Transverse colon (tissue), 4 donors: Measurements from ENCODE around the gene SPI1. TPM values are rescaled to one million over a fixed set of nuclear protein-coding genes. Genes with fewer than 3 reads are reported as not detected.

ENCODE experiments used
- DNase-seq: peaks from one replicate; pipeline ENCODE4 v3.0.0-alpha.2; 2019
- H3K27ac ChIP-seq, 4 donors: fragments of 200-600 bp; sonication (generic); 2 replicates each; pipeline ENCODE4 v1.5.1; 2016 to 2018; ENCODE audit warnings: inconsistent platforms in 4 of 4
- H3K27me3 ChIP-seq: fragments of 200-600 bp; sonication (generic); 2 replicates; pipeline ENCODE4 v1.5.1; 2017; ENCODE audit warnings: inconsistent platforms
- H3K36me3 ChIP-seq, 4 donors: fragments of 200-600 bp; sonication (generic); 2 replicates each; pipeline ENCODE4 v1.5.1; 2017 to 2019; ENCODE audit warnings: inconsistent platforms in 4 of 4
- H3K4me1 ChIP-seq, 4 donors: fragments of 200-600 bp; sonication (generic); 2 replicates each; pipeline ENCODE4 v1.5.1; 2017 to 2020; ENCODE audit warnings: inconsistent platforms in 4 of 4
- H3K4me3 ChIP-seq, 4 donors: fragments of 200-600 bp; sonication (generic); 1 replicate in 1 of 4; 2 replicates in 3 of 4; pipeline versions ENCODE4 v1.5.1 to v1.6.1; 2017 to 2019; ENCODE audit warnings: inconsistent platforms in 4 of 4
- H3K9me3 ChIP-seq, 2 donors: fragments of 200-600 bp; sonication (generic); 2 replicates each; pipeline ENCODE4 v1.5.1; 2017 to 2019; ENCODE audit warnings: inconsistent platforms in 2 of 2
- CTCF ChIP-seq, 5 experiments: fragments of 200-600 bp in 3 of 5; fragments of 450-650 bp in 2 of 5; sonication (generic) in 3 of 5; IDR thresholded peaks; 1 replicate in 2 of 5; 2 replicates in 3 of 5; pipeline ENCODE4 v1.5.1; 2016 to 2017; ENCODE audit warnings: antibody characterized with exemption in 5 of 5, inconsistent platforms in 3 of 5, mild to moderate bottlenecking in 2 of 5, moderate library complexity in 1 of 5
- EP300 ChIP-seq: sonication (generic); formaldehyde crosslinking; IDR thresholded peaks from one replicate; pipeline ENCODE4 v1.6.1; 2017; ENCODE audit warnings: antibody characterized with exemption, low read depth
- POLR2A ChIP-seq: fragments of 450-650 bp; IDR thresholded peaks from one replicate; pipeline ENCODE4 v1.6.1; 2016; ENCODE audit warnings: antibody characterized with exemption, mild to moderate bottlenecking, moderate library complexity
- POLR2AphosphoS5 ChIP-seq, 3 donors: sonication (generic); formaldehyde crosslinking; IDR thresholded peaks; one replicate each; pipeline ENCODE4 v1.6.1; 2016; ENCODE audit warnings: antibody characterized with exemption in 3 of 3
- WGBS, 2 donors: methylation state at CpG; one replicate each; pipeline ENCODE4 v1.1.5; 2018; ENCODE audit warnings: low coverage in 1 of 2; 5-methylcytosine and 5-hydroxymethylcytosine counted together
- in situ Hi-C, 4 donors: fragments of 200-750 bp; cut with MboI; loops; one replicate each; pipeline versions ENCODE4 v1.15.0 to v1.15.1; 2017; ENCODE audit warnings: low sequenced_read_pairs in 3 of 4, low pct_ligation_motif_present in 1 of 4, low pct_unique_long_range_greater_than_20kb in 1 of 4
- intact Hi-C: fragments of 100-400 bp; cut with DNase I; formaldehyde crosslinking; loops from one replicate; pipeline ENCODE4 v1.15.1; 2023; ENCODE audit warnings: low total_unique reads
- total RNA-seq, 4 donors: library from RNA; depleted of rRNA; stranded (reverse); fragments of >200 nt; gene quantifications; one replicate each; pipeline ENCODE4 v1.1.0, GENCODE V29; 2016

The SPI1 gene
- total RNA-seq, 4 donors from 2014 or later: 7.1 to 35.5 (median 17.2) TPM

- TF ChIP-seq POLR2AphosphoS5 (IDR thresholded peaks at IDR 0.05) (no peak), POLR2A (no peak), EP300 (no peak), CTCF (IDR thresholded peaks at IDR 0.05) (no peak)
- DNase-seq: no peak
- H3K4me3 ChIP-seq: no peak overlapping the region
- H3K4me1 ChIP-seq: peaks cover 0 to 1% (median 0%) of the 10 kb centered on the region in 4 donors
- peak overlapping the region in 1 of 4 donors; percentile 14 for H3K27ac ChIP-seq
- H3K27me3 ChIP-seq: no peaks in the 10 kb centered on the region
- no peaks in the 10 kb centered on the region for H3K36me3 ChIP-seq
- intact Hi-C loops: no loop called here
- no peaks in the 10 kb centered on the region for H3K9me3 ChIP-seq
- WGBS, 2 donors: 62 to 83% methylated on average over 7 to 12 of the region's 13 CpGs
- in situ Hi-C loops: no loop called here
These were observed 9.8 kb upstream of the SPI1 start for GRCh38 chr11:47387944-47388696.

- 88 to 96% methylated on average over 4 of the region's 4 CpGs for WGBS, 2 donors
- H3K27me3 ChIP-seq: no peaks in the 10 kb centered on the region
These were observed 6.2 kb upstream of the SPI1 start for GRCh38 chr11:47384498-47384897.

GRCh38 chr11:47383071-47383470 lies 4.7 kb upstream of the SPI1 start:
- WGBS, 2 donors: 58 to 71% methylated on average over 1 to 4 of the region's 4 CpGs
- in situ Hi-C loops (no loop called here), intact Hi-C loops (no loop called here)
- H3K27ac ChIP-seq: no peak overlapping the region
- DNase-seq: no peak
- H3K27me3 ChIP-seq: no peaks in the 10 kb centered on the region
- H3K36me3 ChIP-seq: no peaks in the 10 kb centered on the region
- no peak for TF ChIP-seq EP300
- no peak for TF ChIP-seq CTCF (IDR thresholded peaks at IDR 0.05)
- TF ChIP-seq POLR2AphosphoS5 (IDR thresholded peaks at IDR 0.05): no peak
- TF ChIP-seq POLR2A: no peak
- H3K4me3 ChIP-seq: no peak overlapping the region
- H3K9me3 ChIP-seq: no peaks in the 10 kb centered on the region
- H3K4me1 ChIP-seq: no peaks in the 10 kb centered on the region

More at GRCh38 chr11:47384498-47384897, 6.2 kb upstream of the SPI1 start:
- in situ Hi-C loops (no loop called here), intact Hi-C loops (no loop called here)
- Histone ChIP-seq H3K27ac (no peak overlapping the region), H3K4me3 (no peak overlapping the region), H3K36me3 (no peaks in the 10 kb centered on the region), H3K9me3 (no peaks in the 10 kb centered on the region), H3K4me1 (no peaks in the 10 kb centered on the region)
- DNase-seq: no peak
- TF ChIP-seq CTCF (IDR thresholded peaks at IDR 0.05) (no peak), EP300 (no peak), POLR2AphosphoS5 (IDR thresholded peaks at IDR 0.05) (no peak), POLR2A (no peak)

- no peaks in the 10 kb centered on the region for H3K27me3 ChIP-seq
- H3K9me3 ChIP-seq: no peaks in the 10 kb centered on the region
- H3K4me1 ChIP-seq: no peaks in the 10 kb centered on the region
- in situ Hi-C loops (no loop called here), intact Hi-C loops (no loop called here)
- no peaks in the 10 kb centered on the region for H3K36me3 ChIP-seq
- TF ChIP-seq POLR2A (no peak), POLR2AphosphoS5 (IDR thresholded peaks at IDR 0.05) (no peak), CTCF (IDR thresholded peaks at IDR 0.05) (no peak), EP300 (no peak)
- no peak for DNase-seq
- 93 to 100% methylated on average over 2 of the region's 2 CpGs for WGBS, 2 donors
- H3K4me3 ChIP-seq: no peak overlapping the region
- no peak overlapping the region for H3K27ac ChIP-seq
These were observed 1.7 kb upstream of the SPI1 start for GRCh38 chr11:47380078-47380477.
